Measurements from ENCODE around the gene EMC6.

- TF ChIP-seq POLR2A (IDR thresholded peaks at IDR 0.05) (no peak), CTCF (IDR thresholded peaks at IDR 0.05) (no peak)
Observed at GRCh38 chr17:3657588-3657869, 11.1 kb upstream of the EMC6 start.
